IPS-18a (cell line): ENCODE results near the gene HS2ST1.

ENCODE experiments used
- H3K27ac ChIP-seq: one replicate; pipeline ENCODE4 v1.5.1; 2013; ENCODE audit warnings: low read length
- H3K27me3 ChIP-seq: one replicate; pipeline ENCODE4 v1.6.1; 2013; ENCODE audit warnings: mild to moderate bottlenecking, low read length; ENCODE audit not compliant: control insufficient read depth, insufficient read depth
- H3K36me3 ChIP-seq: one replicate; pipeline ENCODE4 v1.6.1; 2013; ENCODE audit warnings: low read depth, low read length; ENCODE audit not compliant: control insufficient read depth
- H3K4me1 ChIP-seq: one replicate; pipeline ENCODE4 v1.6.1; 2013; ENCODE audit warnings: low read depth, low read length; ENCODE audit not compliant: control insufficient read depth
- H3K4me3 ChIP-seq: one replicate; pipeline ENCODE4 v1.5.1; 2013; ENCODE audit warnings: low read length
- H3K9ac ChIP-seq: one replicate; pipeline ENCODE4 v1.6.1; 2013; ENCODE audit warnings: mild to moderate bottlenecking, low read length, moderate library complexity
- H3K9me3 ChIP-seq: one replicate; pipeline ENCODE4 v1.6.1; 2013; ENCODE audit warnings: low read depth, low read length; ENCODE audit not compliant: control insufficient read depth

HS2ST1 gene

GRCh38 chr1:87077959-87078639 lies 163.7 kb downstream of the HS2ST1 start:
- no peaks in the 10 kb centered on the region for H3K9me3 ChIP-seq
- no peak overlapping the region for H3K4me3 ChIP-seq
- H3K27me3 ChIP-seq: no peaks in the 10 kb centered on the region
- no peak overlapping the region for H3K27ac ChIP-seq
- peaks cover under 1% of the 10 kb centered on the region for H3K36me3 ChIP-seq
- H3K9ac ChIP-seq: no peak overlapping the region
- no peaks in the 10 kb centered on the region for H3K4me1 ChIP-seq

GRCh38 chr1:87084244-87084836 lies 169.9 kb downstream of the HS2ST1 start:
- Histone ChIP-seq H3K4me1 (peaks cover 3% of the 10 kb centered on the region), H3K9ac (no peak overlapping the region), H3K36me3 (no peaks in the 10 kb centered on the region), H3K27ac (no peak overlapping the region), H3K4me3 (no peak overlapping the region), H3K27me3 (no peaks in the 10 kb centered on the region), H3K9me3 (no peaks in the 10 kb centered on the region)

DNA sequence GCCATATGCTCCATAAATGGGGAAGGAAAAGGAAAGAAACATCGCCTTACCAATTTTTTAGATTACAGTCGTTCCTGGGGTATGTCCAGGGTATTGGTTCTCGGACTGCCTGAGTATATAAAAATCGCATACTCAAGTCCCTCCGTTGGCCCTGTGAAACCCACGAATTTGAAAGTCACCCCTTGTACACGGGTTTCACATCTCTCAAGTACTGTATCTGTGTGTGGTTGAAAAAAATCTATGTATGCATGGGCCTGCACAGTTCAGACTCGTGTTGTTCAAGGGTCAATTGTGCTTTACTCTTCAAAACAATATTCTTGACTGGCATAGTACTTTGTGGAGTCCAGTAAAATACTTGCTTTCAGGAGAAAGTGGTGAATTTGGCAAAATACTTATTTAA lies 171.7 kb downstream of the HS2ST1 start:
- peaks cover 7% of the 10 kb centered on the region for H3K4me1 ChIP-seq
- no peak overlapping the region for H3K4me3 ChIP-seq
- no peaks in the 10 kb centered on the region for H3K36me3 ChIP-seq
- no peaks in the 10 kb centered on the region for H3K9me3 ChIP-seq
- no peak overlapping the region for H3K9ac ChIP-seq
- H3K27me3 ChIP-seq: no peaks in the 10 kb centered on the region
- no peak overlapping the region for H3K27ac ChIP-seq

DNA sequence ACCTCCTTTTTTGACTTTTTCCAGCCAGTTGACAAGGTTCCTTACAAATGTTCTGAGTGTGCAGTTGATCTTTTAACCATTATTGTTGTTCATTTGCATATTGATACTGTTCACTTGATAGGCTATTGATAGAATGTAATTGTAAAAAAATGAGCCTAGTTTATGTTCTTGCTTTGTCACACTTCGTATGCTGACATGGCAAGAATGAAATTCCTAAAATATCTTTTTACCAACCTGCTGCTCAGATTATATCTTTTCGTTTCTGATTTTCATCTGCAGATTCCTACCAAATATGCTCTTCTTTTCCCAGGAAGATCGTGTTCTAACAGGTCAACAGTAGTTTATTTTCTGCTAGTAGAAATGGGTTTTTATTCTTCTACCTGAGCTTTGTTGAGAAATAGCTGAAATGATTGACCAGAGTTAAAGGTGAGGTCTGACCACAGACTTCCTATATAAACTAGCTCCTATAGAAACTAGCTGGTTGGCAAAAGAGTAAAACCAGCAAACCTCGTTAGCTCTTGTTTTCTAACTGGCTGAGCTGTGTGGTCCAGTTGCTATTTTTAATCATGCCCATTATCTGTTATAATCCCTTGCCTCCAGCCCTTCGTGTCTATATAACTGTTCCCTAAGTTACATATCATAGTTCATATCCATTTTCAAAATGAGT lies 174.8 kb downstream of the HS2ST1 start:
- no peak overlapping the region for H3K9ac ChIP-seq
- H3K36me3 ChIP-seq: no peaks in the 10 kb centered on the region
- H3K9me3 ChIP-seq: no peaks in the 10 kb centered on the region
- peaks cover 4% of the 10 kb centered on the region for H3K4me1 ChIP-seq
- no peak overlapping the region for H3K4me3 ChIP-seq
- no peaks in the 10 kb centered on the region for H3K27me3 ChIP-seq
- H3K27ac ChIP-seq: no peak overlapping the region

GRCh38 chr1:87089823-87090222 lies 175.4 kb downstream of the HS2ST1 start:
- H3K9ac ChIP-seq: no peak overlapping the region
- no peaks in the 10 kb centered on the region for H3K9me3 ChIP-seq
- peaks cover 4% of the 10 kb centered on the region for H3K4me1 ChIP-seq
- H3K27ac ChIP-seq: no peak overlapping the region
- H3K36me3 ChIP-seq: no peaks in the 10 kb centered on the region
- H3K27me3 ChIP-seq: no peaks in the 10 kb centered on the region
- no peak overlapping the region for H3K4me3 ChIP-seq

DNA sequence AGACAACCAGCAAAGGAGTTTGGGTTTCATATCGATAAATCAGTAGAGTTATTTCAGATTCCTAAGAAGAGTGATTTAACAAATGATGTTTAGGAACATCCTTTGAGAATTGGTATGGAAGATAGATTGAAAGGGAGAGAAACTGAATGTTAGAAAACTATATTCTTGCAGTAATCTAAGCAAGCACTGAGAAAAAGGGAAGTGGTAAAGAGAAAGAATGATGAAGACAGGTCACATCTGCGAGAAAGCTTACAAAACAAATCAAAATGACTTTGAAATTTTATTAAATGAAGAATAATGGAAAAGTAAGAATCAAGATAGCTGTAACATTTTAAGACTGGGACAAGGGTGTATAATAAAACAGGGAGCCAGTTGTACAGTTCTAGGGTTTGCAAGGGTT lies 177.0 kb downstream of the HS2ST1 start:
- H3K9me3 ChIP-seq: no peaks in the 10 kb centered on the region

GRCh38 chr1:87092846-87093245 lies 178.4 kb downstream of the HS2ST1 start:
- Histone ChIP-seq H3K9ac (no peak overlapping the region), H3K9me3 (no peaks in the 10 kb centered on the region), H3K4me3 (no peak overlapping the region), H3K36me3 (no peaks in the 10 kb centered on the region), H3K4me1 (peaks cover 7% of the 10 kb centered on the region), H3K27ac (no peak overlapping the region), H3K27me3 (no peaks in the 10 kb centered on the region)

More for the DNA sequence above, 177.0 kb downstream of the HS2ST1 start:
- Histone ChIP-seq H3K4me1 (peaks cover 5% of the 10 kb centered on the region), H3K4me3 (no peak overlapping the region), H3K27me3 (no peaks in the 10 kb centered on the region), H3K36me3 (no peaks in the 10 kb centered on the region), H3K9ac (no peak overlapping the region), H3K27ac (no peak overlapping the region)

DNA sequence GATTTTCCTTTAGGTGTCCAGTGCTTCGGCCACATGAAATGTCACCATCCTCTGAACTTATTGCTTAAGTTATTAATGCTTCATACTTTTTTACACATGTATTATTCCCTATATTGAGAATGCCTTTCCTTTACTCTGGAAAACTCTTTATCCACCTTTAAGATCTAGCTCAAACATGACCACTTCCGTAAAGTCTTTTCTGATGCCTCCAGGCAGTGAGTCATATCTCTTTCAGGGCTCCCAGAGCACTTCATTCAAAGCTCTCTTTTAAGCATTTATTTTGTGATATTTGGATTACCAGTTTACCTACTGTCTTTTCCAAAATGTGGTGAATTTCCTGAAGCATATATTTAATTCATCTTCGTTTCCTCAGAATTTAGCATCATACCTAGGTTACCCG lies 178.9 kb downstream of the HS2ST1 start:
- Histone ChIP-seq H3K27me3 (no peaks in the 10 kb centered on the region), H3K9me3 (no peaks in the 10 kb centered on the region), H3K36me3 (no peaks in the 10 kb centered on the region), H3K4me3 (no peak overlapping the region), H3K9ac (no peak overlapping the region), H3K27ac (no peak overlapping the region), H3K4me1 (peaks cover 7% of the 10 kb centered on the region)

DNA sequence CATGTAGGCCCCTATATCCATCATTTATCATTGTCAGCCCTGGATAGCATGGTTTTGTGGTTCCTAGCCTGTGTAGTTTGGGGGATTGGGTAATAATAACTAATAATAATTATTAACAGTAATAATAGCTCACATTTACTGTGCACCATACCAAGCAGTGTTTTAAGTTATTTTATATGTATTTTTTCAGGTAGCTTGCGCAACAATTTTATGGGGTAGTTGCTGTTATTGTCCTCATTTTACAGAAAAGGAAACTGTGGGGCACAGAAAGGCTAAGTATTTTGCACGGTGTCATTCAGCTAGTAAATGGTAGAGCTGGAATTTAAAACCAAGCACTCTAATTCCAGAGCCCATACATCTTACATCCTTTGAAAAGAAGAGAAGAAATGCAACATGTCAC lies 179.8 kb downstream of the HS2ST1 start:
- H3K9me3 ChIP-seq: no peaks in the 10 kb centered on the region
- no peaks in the 10 kb centered on the region for H3K27me3 ChIP-seq
- no peak overlapping the region for H3K27ac ChIP-seq
- no peak overlapping the region for H3K4me3 ChIP-seq
- H3K9ac ChIP-seq: no peak overlapping the region
- peaks cover 7% of the 10 kb centered on the region for H3K4me1 ChIP-seq
- no peaks in the 10 kb centered on the region for H3K36me3 ChIP-seq

DNA sequence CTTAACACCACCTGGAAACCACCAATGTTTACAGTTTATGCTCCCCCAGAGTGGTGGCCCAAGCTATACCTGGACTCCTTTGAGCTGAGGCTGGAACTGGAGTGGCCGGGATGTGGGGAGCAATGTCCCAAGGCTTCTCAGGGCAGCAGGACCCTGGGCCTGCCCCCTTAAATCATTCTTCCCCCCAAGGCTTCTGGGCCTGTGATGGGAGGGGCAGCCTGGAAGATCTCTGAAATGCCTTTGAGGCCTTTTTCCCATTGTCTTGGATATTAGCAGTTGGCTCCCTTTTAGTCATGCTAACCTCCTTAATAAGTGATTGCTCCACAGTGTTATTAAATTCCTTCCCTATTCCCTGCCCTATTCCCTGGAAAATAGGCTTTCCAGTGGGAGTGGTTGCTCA lies 185.8 kb downstream of the HS2ST1 start:
- Histone ChIP-seq H3K4me1 (peaks cover 11% of the 10 kb centered on the region), H3K9me3 (no peaks in the 10 kb centered on the region), H3K27me3 (no peaks in the 10 kb centered on the region), H3K4me3 (no peak overlapping the region), H3K36me3 (peaks cover 7% of the 10 kb centered on the region), H3K27ac (no peak overlapping the region), H3K9ac (no peak overlapping the region)

- no peaks in the 10 kb centered on the region for H3K27me3 ChIP-seq
- H3K27ac ChIP-seq: no peak overlapping the region
- peaks cover 7% of the 10 kb centered on the region for H3K36me3 ChIP-seq
- H3K4me1 ChIP-seq: peaks cover 9% of the 10 kb centered on the region
- H3K4me3 ChIP-seq: no peak overlapping the region
- no peak overlapping the region for H3K9ac ChIP-seq
- no peaks in the 10 kb centered on the region for H3K9me3 ChIP-seq
Observed at GRCh38 chr1:87103074-87103473, 188.6 kb downstream of the HS2ST1 start.

- Histone ChIP-seq H3K4me3 (no peak overlapping the region), H3K9me3 (no peaks in the 10 kb centered on the region), H3K4me1 (peaks cover 15% of the 10 kb centered on the region), H3K9ac (no peak overlapping the region), H3K27me3 (no peaks in the 10 kb centered on the region), H3K36me3 (peaks cover 7% of the 10 kb centered on the region), H3K27ac (no peak overlapping the region)
Observed at GRCh38 chr1:87104140-87104539, 189.7 kb downstream of the HS2ST1 start.
